HEK293 (cell line): ENCODE results near the gene PDXDC1.

Experiments used
- BCL11A ChIP-seq: fragments of 450-650 bp; formaldehyde crosslinking; IDR thresholded peaks from 2 replicates; pipeline ENCODE4 v1.5.1; 2016; ENCODE audit warnings: low read depth, missing biosample characterization, missing genetic modification characterization
- ELK4 ChIP-seq: IDR thresholded peaks from 2 replicates; pipeline ENCODE4 v1.6.1; 2011; ENCODE audit warnings: mild to moderate bottlenecking, low read depth, low read length, borderline replicate concordance
- FEZF1 ChIP-seq: fragments of 450-650 bp; formaldehyde crosslinking; IDR thresholded peaks from 2 replicates; pipeline ENCODE4 v1.5.1; 2016; ENCODE audit warnings: missing biosample characterization, missing genetic modification characterization
- HIC1 ChIP-seq: fragments of 450-650 bp; formaldehyde crosslinking; IDR thresholded peaks from 2 replicates; pipeline ENCODE4 v1.5.1; 2016; ENCODE audit warnings: missing biosample characterization, missing genetic modification characterization
- KLF17 ChIP-seq: fragments of 450-650 bp; formaldehyde crosslinking; IDR thresholded peaks from 2 replicates; pipeline ENCODE4 v1.5.1; 2016; ENCODE audit warnings: missing biosample characterization, missing genetic modification characterization
- MYNN ChIP-seq: fragments of 450-650 bp; formaldehyde crosslinking; IDR thresholded peaks from 2 replicates; pipeline ENCODE4 v1.5.1; 2016; ENCODE audit warnings: missing biosample characterization, missing genetic modification characterization, borderline replicate concordance
- PRDM10 ChIP-seq: fragments of 450-650 bp; formaldehyde crosslinking; IDR thresholded peaks from 2 replicates; pipeline ENCODE4 v1.5.1; 2016; ENCODE audit warnings: missing biosample characterization, missing genetic modification characterization
- PRDM4 ChIP-seq: fragments of 450-650 bp; formaldehyde crosslinking; IDR thresholded peaks from 2 replicates; pipeline ENCODE4 v1.5.1; 2017; ENCODE audit warnings: missing biosample characterization, missing genetic modification characterization
- SCRT2 ChIP-seq: fragments of 450-650 bp; formaldehyde crosslinking; IDR thresholded peaks from 2 replicates; pipeline ENCODE4 v1.5.1; 2016; ENCODE audit warnings: missing biosample characterization, missing genetic modification characterization
- ZBTB11 ChIP-seq: fragments of 450-650 bp; formaldehyde crosslinking; conservative IDR thresholded peaks from 2 replicates; pipeline ENCODE4 v1.5.1; 2016; ENCODE audit warnings: low read depth, missing biosample characterization, missing genetic modification characterization
- ZNF10 ChIP-seq: fragments of 450-650 bp; formaldehyde crosslinking; IDR thresholded peaks from 2 replicates; pipeline ENCODE4 v1.5.1; 2017; ENCODE audit warnings: missing biosample characterization, missing genetic modification characterization
- ZNF184 ChIP-seq: fragments of 450-650 bp; IDR thresholded peaks from 2 replicates; pipeline ENCODE4 v1.5.1; 2018; ENCODE audit warnings: missing biosample characterization, mild to moderate bottlenecking, missing genetic modification characterization
- ZNF311 ChIP-seq: fragments of 450-650 bp; formaldehyde crosslinking; IDR thresholded peaks from 2 replicates; pipeline ENCODE4 v1.5.1; 2017; ENCODE audit warnings: missing biosample characterization, missing genetic modification characterization, borderline replicate concordance
- ZNF341 ChIP-seq: fragments of 450-650 bp; formaldehyde crosslinking; IDR thresholded peaks from 2 replicates; pipeline ENCODE4; 2016; ENCODE audit warnings: low read depth, missing biosample characterization, missing genetic modification characterization
- ZNF394 ChIP-seq: fragments of 450-650 bp; formaldehyde crosslinking; IDR thresholded peaks from 2 replicates; pipeline ENCODE4 v1.5.1; 2016; ENCODE audit warnings: missing biosample characterization, missing genetic modification characterization, mild to moderate bottlenecking, moderate library complexity, borderline replicate concordance
- ZNF426 ChIP-seq: fragments of 450-650 bp; formaldehyde crosslinking; IDR thresholded peaks from 2 replicates; pipeline ENCODE4 v1.5.1; 2017; ENCODE audit warnings: missing biosample characterization, missing genetic modification characterization, mild to moderate bottlenecking, inconsistent platforms, moderate library complexity
- ZNF433 ChIP-seq: fragments of 450-650 bp; formaldehyde crosslinking; IDR thresholded peaks from 2 replicates; pipeline ENCODE4 v1.5.1; 2016; ENCODE audit warnings: missing biosample characterization, missing genetic modification characterization, low read depth
- ZNF510 ChIP-seq: fragments of 450-650 bp; formaldehyde crosslinking; IDR thresholded peaks from 2 replicates; pipeline ENCODE4 v1.5.1; 2018; ENCODE audit warnings: mild to moderate bottlenecking, missing genetic modification characterization, missing biosample characterization; ENCODE audit not compliant: insufficient replicate concordance
- ZNF561 ChIP-seq: fragments of 450-650 bp; IDR thresholded peaks from 2 replicates; pipeline ENCODE4 v1.5.1; 2018; ENCODE audit warnings: missing biosample characterization, missing genetic modification characterization, borderline replicate concordance
- ZNF585B ChIP-seq: fragments of 450-650 bp; formaldehyde crosslinking; IDR thresholded peaks from 2 replicates; pipeline ENCODE4 v1.5.1; 2016; ENCODE audit warnings: missing biosample characterization, missing genetic modification characterization
- ZNF596 ChIP-seq: fragments of 450-650 bp; IDR thresholded peaks from 2 replicates; pipeline ENCODE4 v1.5.0; 2018; ENCODE audit warnings: missing biosample characterization, mild to moderate bottlenecking, missing genetic modification characterization, moderate library complexity
- ZNF626 ChIP-seq: fragments of 450-650 bp; sonication (Bioruptor Pico); formaldehyde crosslinking; IDR thresholded peaks from 2 replicates; pipeline ENCODE4 v1.5.1; 2018; ENCODE audit warnings: missing biosample characterization, missing genetic modification characterization, inconsistent platforms
- ZNF629 ChIP-seq: fragments of 450-650 bp; formaldehyde crosslinking; IDR thresholded peaks from 2 replicates; pipeline ENCODE4 v1.5.1; 2017; ENCODE audit warnings: missing biosample characterization, missing genetic modification characterization
- ZNF664 ChIP-seq: fragments of 450-650 bp; formaldehyde crosslinking; IDR thresholded peaks from 2 replicates; pipeline ENCODE4 v1.5.1; 2016; ENCODE audit warnings: missing biosample characterization, missing genetic modification characterization
- ZNF707 ChIP-seq: fragments of 450-650 bp; formaldehyde crosslinking; IDR thresholded peaks from 2 replicates; pipeline ENCODE4 v1.5.1; 2016; ENCODE audit warnings: missing biosample characterization, missing genetic modification characterization
- ZNF837 ChIP-seq: fragments of 450-650 bp; formaldehyde crosslinking; IDR thresholded peaks from 2 replicates; pipeline ENCODE4 v1.5.1; 2016; ENCODE audit warnings: missing biosample characterization, missing genetic modification characterization
- ZSCAN23 ChIP-seq: fragments of 450-650 bp; formaldehyde crosslinking; IDR thresholded peaks from 2 replicates; pipeline ENCODE4 v1.5.1; 2016; ENCODE audit warnings: missing biosample characterization, missing genetic modification characterization

PDXDC1 gene

GRCh38 chr16:14958970-14959369, 15.9 kb upstream of the PDXDC1 start (continued):
- TF ChIP-seq ZNF626 (no peak), ZNF585B (tag by site-specific recombination) (no peak), KLF17 (tag by site-specific recombination) (no peak), ZNF10 (no peak), ZNF184 (tag by site-specific recombination) (peak; percentile 56; the same call in 1 of the 2 replicates), ZNF707 (no peak), ZNF433 (no peak), PRDM4 (tag by site-specific recombination) (no peak), ZNF664 (no peak), FEZF1 (tag by site-specific recombination) (no peak), ELK4 (no peak), ZNF394 (tag by site-specific recombination) (no peak), ZSCAN23 (tag by site-specific recombination) (no peak), ZNF311 (tag by site-specific recombination) (no peak), MYNN (tag by site-specific recombination) (no peak), ZNF629 (tag by site-specific recombination) (peak; percentile 83), PRDM10 (tag by site-specific recombination) (no peak), ZNF837 (tag by site-specific recombination) (no peak), BCL11A (tag by site-specific recombination) (no peak), ZNF510 (tag by site-specific recombination) (no peak), ZNF596 (no peak), SCRT2 (no peak), ZNF426 (tag by site-specific recombination) (no peak), ZBTB11 (tag by site-specific recombination) (no peak), ZNF561 (tag by site-specific recombination) (no peak), HIC1 (no peak), ZNF341 (tag by site-specific recombination) (no peak)
